Testis (tissue), 3 donors: Measurements from ENCODE around the gene VAX1. TPM values are rescaled to one million over a fixed set of nuclear protein-coding genes. Genes with fewer than 3 reads are reported as not detected.
"Not testable (repeated sequence)": the region's sequence is repeated elsewhere in the genome, so short reads cannot be mapped to it uniquely, and the experiment has no call there.

Experiments used
- DNase-seq: peaks from one replicate; pipeline ENCODE4 v3.0.0-alpha.2; 2019
- H3K27ac ChIP-seq, 2 donors: fragments of 200-600 bp; sonication (generic); one replicate each; pipeline ENCODE4 v1.5.1; 2019
- H3K27me3 ChIP-seq: fragments of 200-600 bp; sonication (generic); one replicate; pipeline ENCODE4 v1.5.1; 2019
- H3K36me3 ChIP-seq: fragments of 200-600 bp; sonication (generic); one replicate; pipeline ENCODE4 v1.5.1; 2017; ENCODE audit warnings: low read depth; ENCODE audit errors: missing control alignments
- H3K4me1 ChIP-seq: fragments of 200-600 bp; sonication (generic); one replicate; pipeline ENCODE4 v1.5.1; 2019
- H3K4me3 ChIP-seq, 2 donors: fragments of 200-600 bp; sonication (generic); one replicate each; pipeline ENCODE4 v1.5.1; 2017 to 2019
- H3K9me3 ChIP-seq: fragments of 200-600 bp; sonication (generic); one replicate; pipeline ENCODE4 v1.5.1; 2017
- CTCF ChIP-seq, 3 experiments: fragments of 450-650 bp in 2 of 3; fragments of 200-600 bp in 1 of 3; sonication (generic) in 1 of 3; IDR thresholded peaks; one replicate each; pipeline ENCODE4 v1.5.1; 2016 to 2019; ENCODE audit warnings: antibody characterized with exemption in 3 of 3, mild to moderate bottlenecking in 2 of 3, moderate library complexity in 1 of 3
- POLR2A ChIP-seq: fragments of 450-650 bp; IDR thresholded peaks from one replicate; pipeline ENCODE4 v1.6.1; 2017; ENCODE audit warnings: antibody characterized with exemption, mild to moderate bottlenecking, moderate library complexity
- WGBS, 2 donors: methylation state at CpG; one replicate each; pipeline ENCODE4 v1.1.5; 2018; 5-methylcytosine and 5-hydroxymethylcytosine counted together
- intact Hi-C: fragments of 100-400 bp; cut with DNase I; formaldehyde crosslinking; loops from one replicate; pipeline ENCODE4 v1.15.1; 2023; ENCODE audit warnings: low total_unique reads
- microRNA-seq, 2 donors: library from miRNA; unstranded; fragments of <30 nt; microRNA quantifications; one replicate each; pipeline ENCODE4, GENCODE V29; 2016; ENCODE audit warnings: borderline number of aligned reads in 2 of 2, borderline replicate concordance in 1 of 2
- polyA plus RNA-seq: library from polyadenylated mRNA; stranded (reverse); fragments of 350-450 nt; fragmentation: Illumina TruSeq; extraction: RNeasy Lipid Tissue Mini Kit (QIAGEN cat#74804); gene quantifications from one replicate; pipeline ENCODE4 v1.2.3, GENCODE V29; 2014; ENCODE audit warnings: low read depth, low replicate concordance; ENCODE audit not compliant: insufficient read depth
- small RNA-seq, 2 donors: library from RNA; depleted of rRNA; stranded (forward); fragments of <200 nt; gene quantifications; one replicate each; pipeline ENCODE3, GENCODE V24; 2016
- total RNA-seq, 2 donors: library from RNA; depleted of rRNA; stranded (reverse); fragments of >200 nt; gene quantifications; one replicate each; pipeline ENCODE4 v1.2.3, GENCODE V29; 2016

The VAX1 gene
- total and polyA plus RNA-seq, 3 donors from 2014 or later: 0.47 to 0.71 (median 0.56) TPM

GRCh38 chr10:117090834-117091233 lies 47.2 kb downstream of the VAX1 start:
- intact Hi-C loops: no loop called here
- Histone ChIP-seq H3K4me1 (no peaks in the 10 kb centered on the region), H3K27ac (no peak overlapping the region), H3K27me3 (no peaks in the 10 kb centered on the region), H3K36me3 (no peaks in the 10 kb centered on the region), H3K4me3 (no peak overlapping the region), H3K9me3 (no peaks in the 10 kb centered on the region)
- no peak for DNase-seq
- 94% methylated on average over 4 of the region's 4 CpGs for WGBS, 2 donors
- TF ChIP-seq POLR2A (no peak), CTCF (IDR thresholded peaks at IDR 0.05) (no peak)

GRCh38 chr10:117087521-117087920 lies 50.5 kb downstream of the VAX1 start:
- no peaks in the 10 kb centered on the region for H3K27me3 ChIP-seq
- no peak overlapping the region for H3K27ac ChIP-seq
- no peaks in the 10 kb centered on the region for H3K9me3 ChIP-seq
- H3K4me1 ChIP-seq: no peaks in the 10 kb centered on the region
- intact Hi-C loops: no loop called here
- no peaks in the 10 kb centered on the region for H3K36me3 ChIP-seq
- TF ChIP-seq CTCF (IDR thresholded peaks at IDR 0.05) (no peak), POLR2A (no peak)
- no peak for DNase-seq
- H3K4me3 ChIP-seq: no peak overlapping the region
- 86 to 88% methylated on average over 3 of the region's 3 CpGs for whole genome bisulfite sequencing, 2 donors

GRCh38 chr10:117086546-117086945 lies 51.5 kb downstream of the VAX1 start:
- WGBS, 2 donors: 92 to 95% methylated on average over 3 of the region's 3 CpGs

GRCh38 chr10:117084421-117085246 lies 53.4 kb downstream of the VAX1 start:
- H3K4me3 ChIP-seq, intact Hi-C loops, H3K9me3 ChIP-seq, DNase-seq, H3K36me3 ChIP-seq, H3K27me3 ChIP-seq, H3K4me1 ChIP-seq, H3K27ac ChIP-seq: not testable (repeated sequence)
- WGBS, 2 donors: 55 to 76% methylated on average over 6 to 31 of the region's 31 CpGs

More at GRCh38 chr10:117086546-117086945, 51.5 kb downstream of the VAX1 start:
- no peak overlapping the region for H3K27ac ChIP-seq
- no peaks in the 10 kb centered on the region for H3K27me3 ChIP-seq
- TF ChIP-seq POLR2A (no peak), CTCF (IDR thresholded peaks at IDR 0.05) (no peak)
- intact Hi-C loops: no loop called here
- no peaks in the 10 kb centered on the region for H3K36me3 ChIP-seq
- no peak for DNase-seq
- no peaks in the 10 kb centered on the region for H3K4me1 ChIP-seq
- H3K4me3 ChIP-seq: no peak overlapping the region
- H3K9me3 ChIP-seq: no peaks in the 10 kb centered on the region

Small RNAs within 50 kb of the gene (microRNA-seq; reads per million reads assigned to microRNA genes)
- gene MIR3663: 13.9 to 64.9 reads per million in 2 donors

Small RNAs within 50 kb of the gene (small RNA-seq; reads per million reads assigned to genes)
- gene MIR3663: 0 to 0.18 reads per million in 2 donors

Other genes with a start within 250 kb of the VAX1 start
- gene SHTN1, start 133.1 kb downstream of the VAX1 start, total RNA-seq: 10 to 100 TPM; 71.0 to 77.3 TPM
- gene SHTN1, start 133.1 kb downstream of the VAX1 start, polyA plus RNA-seq: 21.9 TPM
- gene KCNK18, start 59.2 kb upstream of the VAX1 start, total RNA-seq: not detected
- 0.66 TPM for gene KCNK18, start 59.2 kb upstream of the VAX1 start, polyA plus RNA-seq
- 1 to 10 TPM; 2.0 to 2.4 TPM for gene SLC18A2, start 102.8 kb upstream of the VAX1 start, total RNA-seq
- gene SLC18A2, start 102.8 kb upstream of the VAX1 start, polyA plus RNA-seq: 1.9 TPM
- gene PDZD8, start 237.2 kb upstream of the VAX1 start, total RNA-seq: 100 to 1,000 TPM in 1 of 2 donors, 10 to 100 TPM in 1; 49.6 to 120 TPM
- 107 TPM for gene PDZD8, start 237.2 kb upstream of the VAX1 start, polyA plus RNA-seq